Kidney tubule cell (primary cell): ENCODE results near the gene NINJ2.

ENCODE experiments used
- DNase-seq: peaks from one replicate; pipeline ENCODE4 v3.0.0-alpha.2; 2018; ENCODE audit warnings: low spot score

Gene NINJ2

GRCh38 chr12:569091-569676, 94.1 kb downstream of the NINJ2 start:
- no peak for DNase-seq

DNA sequence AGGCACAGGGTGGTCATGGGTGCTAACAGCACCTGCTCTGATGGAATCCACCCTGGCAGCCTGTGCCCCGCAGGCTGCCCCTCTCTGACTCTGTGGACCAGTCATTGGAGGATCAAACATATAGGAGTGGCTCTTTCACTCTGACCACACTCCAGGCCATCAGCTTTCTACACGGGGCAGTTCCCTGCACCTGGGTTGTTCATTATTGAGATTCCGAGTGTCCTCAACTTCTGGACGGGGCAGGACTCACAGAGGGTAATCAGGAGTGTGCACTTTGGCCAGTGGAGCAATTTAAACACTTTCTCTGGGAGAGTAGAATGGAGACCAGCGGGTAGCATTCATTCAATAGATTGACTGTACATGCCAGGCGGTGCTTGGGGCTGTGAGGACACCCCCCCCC, 94.8 kb downstream of the NINJ2 start:
- no peak for DNase-seq

DNA sequence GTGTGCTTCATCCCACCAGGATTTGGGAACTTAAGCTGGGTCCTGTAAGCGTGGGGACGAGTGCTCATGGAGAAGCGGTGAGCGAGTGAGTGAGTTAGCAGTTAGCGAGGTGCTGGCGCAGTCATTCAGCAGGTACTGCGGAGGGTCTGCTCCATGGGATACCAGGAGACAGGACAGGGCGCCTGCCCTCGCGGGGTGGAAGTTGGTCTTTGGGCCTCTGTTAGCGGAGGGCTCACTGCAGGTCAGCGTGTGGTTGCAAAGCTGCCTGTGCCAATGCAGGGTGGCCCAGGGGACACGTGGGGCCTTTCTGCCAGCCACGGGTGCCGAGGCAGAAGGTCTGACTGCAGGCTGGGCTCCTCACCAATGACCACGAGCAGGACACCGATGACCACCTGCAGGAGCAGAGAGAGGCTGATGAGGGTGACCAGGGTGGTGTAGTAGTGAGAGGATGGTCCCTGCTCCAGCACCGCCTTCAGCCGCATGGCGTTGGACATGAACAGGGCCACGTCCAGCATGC, 97.6 kb downstream of the NINJ2 start:
- DNase-seq = no peak

GRCh38 chr12:565161-565560, 98.1 kb downstream of the NINJ2 start:
- DNase-seq = no peak

DNA sequence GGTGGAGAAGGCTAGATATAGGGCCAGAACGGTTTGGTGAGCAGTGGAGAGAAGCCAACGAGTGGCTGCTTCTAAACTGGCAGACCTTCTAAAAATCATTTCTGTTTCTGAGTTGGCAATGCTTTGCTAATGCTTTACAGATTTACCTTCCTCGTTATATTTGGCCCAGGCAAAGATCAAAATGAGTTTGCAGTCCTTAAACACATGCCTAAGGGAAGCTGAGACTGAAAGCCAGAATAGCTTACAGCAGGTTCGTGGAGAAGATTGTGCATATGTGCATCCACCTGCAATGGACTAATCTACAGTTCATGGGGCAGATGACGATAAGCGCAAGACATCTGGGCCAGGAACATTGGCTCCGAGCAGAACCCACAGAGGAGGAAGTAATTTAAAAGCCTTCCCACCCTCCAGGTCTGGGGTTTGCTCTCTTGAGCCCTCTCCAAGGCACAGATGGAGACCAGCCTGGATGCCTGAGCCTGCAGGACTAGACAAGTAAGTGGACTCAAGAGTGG, 99.4 kb downstream of the NINJ2 start:
- no peak for DNase-seq

GRCh38 chr12:563250-563781, 99.9 kb downstream of the NINJ2 start:
- DNase-seq = no peak

DNA sequence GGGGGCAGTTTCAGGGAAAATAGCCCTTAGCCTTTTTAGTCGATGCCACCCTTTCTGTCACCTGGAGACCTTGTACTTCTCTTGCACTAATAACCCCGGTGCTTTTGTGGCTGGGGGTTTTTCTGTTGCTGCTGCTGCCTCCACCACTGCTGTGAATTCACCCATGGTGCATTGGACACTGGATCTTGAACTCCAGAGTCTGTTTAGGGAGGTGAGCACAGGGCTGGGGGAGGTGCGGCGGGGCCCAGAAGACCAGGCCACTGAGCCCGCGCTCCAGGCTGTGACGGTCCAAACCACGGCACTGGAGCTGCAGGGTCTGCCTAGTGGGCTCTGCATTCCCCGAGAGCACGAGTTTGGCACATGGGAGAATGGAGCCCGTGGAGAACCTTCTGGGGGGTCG, 100.6 kb downstream of the NINJ2 start:
- DNase-seq = no peak

DNA sequence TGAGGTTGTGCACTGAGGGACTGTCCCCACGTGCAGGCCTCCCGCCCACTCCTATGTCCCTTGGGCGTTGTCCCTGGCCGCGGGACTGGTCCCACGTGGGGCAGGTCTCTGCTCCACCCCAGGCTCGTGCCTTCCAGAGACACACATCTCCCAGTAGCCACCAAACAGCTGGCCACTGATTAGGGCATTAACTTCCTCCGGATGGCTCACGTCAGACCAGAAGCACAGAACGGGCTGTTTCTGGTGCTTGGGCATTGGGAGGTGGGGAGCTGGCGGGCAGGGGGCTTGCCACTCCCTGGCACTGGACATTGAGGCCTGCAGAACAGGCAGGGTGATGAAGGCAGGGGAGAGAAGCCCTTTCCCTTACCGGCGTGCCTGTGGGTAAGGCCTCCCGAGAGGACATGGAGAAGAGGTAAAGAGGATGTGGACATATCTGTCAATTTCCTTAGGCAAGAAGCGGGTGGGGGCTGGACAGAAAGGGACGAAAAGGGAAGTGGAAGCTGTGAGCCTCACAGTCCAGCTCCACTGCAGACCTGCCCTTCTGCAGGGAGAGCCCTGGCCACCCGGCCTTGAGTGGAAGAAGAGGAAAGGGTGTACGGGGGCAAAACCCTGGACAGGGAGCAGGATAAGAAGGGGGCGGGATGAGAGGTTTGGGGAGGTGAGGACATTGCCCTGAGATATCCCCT, 101.2 kb downstream of the NINJ2 start:
- DNase-seq = no peak

DNA sequence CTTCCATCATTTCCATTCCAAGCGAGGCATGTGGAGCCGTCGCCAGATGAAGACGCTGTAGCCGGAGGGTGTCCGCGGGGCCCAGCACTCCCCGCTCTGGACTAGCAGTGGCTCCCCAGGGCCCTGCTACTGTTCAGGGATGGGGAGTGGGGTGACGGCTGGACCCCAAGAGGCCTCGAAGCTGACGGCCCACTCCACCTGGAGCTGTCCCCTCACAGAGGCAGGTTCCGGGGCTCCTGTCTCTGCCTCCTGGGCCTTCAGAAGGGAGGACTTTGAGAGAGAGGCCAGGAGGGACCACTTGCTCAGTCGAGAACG, 101.9 kb downstream of the NINJ2 start:
- no peak for DNase-seq

- DNase-seq = no peak
Measured at GRCh38 chr12:560691-561390, 102.4 kb downstream of the NINJ2 start.

GRCh38 chr12:559906-560455, 103.3 kb downstream of the NINJ2 start:
- no peak for DNase-seq

- DNase-seq = no peak
Measured at GRCh38 chr12:559208-559905, 103.9 kb downstream of the NINJ2 start.

DNA sequence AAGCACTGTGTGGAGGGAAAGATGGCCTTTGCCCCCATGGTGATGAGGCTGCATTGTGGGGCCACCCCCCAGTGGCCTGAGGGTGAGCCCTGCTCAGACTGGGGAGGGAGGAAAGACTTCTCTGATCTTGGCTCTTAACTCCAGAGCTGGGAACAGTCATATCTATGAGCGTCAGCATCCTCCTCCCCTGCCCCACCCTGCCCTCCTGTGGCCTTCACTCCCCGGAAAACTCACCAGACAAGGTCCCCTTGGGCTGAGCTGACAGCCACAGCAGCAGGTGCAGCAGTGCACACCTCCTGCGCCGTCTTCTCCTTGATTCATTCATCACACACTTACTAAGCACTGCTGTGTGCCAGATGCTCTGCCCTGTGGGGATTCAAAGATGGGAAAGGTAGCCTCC, 104.7 kb downstream of the NINJ2 start:
- DNase-seq = no peak

DNA sequence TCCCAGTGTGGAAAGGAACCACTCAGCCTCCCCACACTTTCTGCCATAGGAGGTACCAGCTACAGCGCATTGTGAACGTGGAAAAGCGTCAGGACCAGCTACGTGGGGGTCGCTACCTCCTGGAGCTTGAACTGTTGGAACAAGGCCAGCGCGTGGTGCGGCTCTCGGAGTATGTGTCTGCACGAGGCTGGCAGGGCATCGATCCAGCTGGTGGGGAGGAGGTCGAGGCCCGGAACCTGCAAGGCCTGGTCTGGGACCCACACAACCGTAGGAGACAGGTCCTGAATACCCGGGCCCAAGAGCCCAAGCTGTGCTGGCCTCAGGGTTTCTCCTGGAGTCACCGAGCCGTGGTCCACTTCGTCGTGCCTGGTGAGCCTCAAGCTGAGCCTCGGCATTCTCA, 106.7 kb downstream of the NINJ2 start:
- DNase-seq = no peak

GRCh38 chr12:554001-554285, 109.3 kb downstream of the NINJ2 start:
- DNase-seq = no peak

GRCh38 chr12:553216-554000, 109.8 kb downstream of the NINJ2 start:
- DNase-seq = no peak

- no peak for DNase-seq
Measured at GRCh38 chr12:552466-552865, 110.8 kb downstream of the NINJ2 start.

- no peak for DNase-seq
Measured at GRCh38 chr12:550473-551260, 112.6 kb downstream of the NINJ2 start.

DNA sequence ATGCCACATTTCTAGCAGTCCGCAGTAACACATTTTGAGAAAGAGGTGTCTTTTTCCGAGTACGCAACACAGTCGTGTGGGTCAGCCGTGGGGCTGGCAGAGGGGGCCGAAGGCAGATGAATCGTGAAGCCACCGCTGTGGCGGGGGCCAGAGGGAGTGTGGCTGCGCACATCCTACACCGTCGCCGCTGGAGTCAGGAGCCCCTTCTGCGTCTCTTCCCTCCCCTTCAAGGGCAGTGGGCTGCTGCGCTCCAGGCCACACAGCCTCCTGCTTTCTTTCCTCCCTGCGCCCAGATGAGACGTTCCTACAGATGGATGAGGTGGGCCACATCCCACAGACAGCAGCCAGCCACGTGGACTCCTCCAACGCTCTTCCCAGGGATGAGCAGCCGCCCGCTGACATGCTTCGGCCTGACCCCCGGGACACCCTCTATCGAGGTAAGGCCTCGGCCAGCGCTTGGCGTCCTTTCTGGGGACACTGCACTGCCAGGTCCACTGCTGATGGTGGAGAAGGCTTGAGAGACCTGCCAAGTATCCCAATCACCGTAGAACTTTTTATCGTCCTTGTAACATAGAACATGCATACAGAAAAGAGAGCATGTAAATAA, 113.7 kb downstream of the NINJ2 start:
- DNase-seq = no peak

GRCh38 chr12:547883-548470, 115.3 kb downstream of the NINJ2 start:
- no peak for DNase-seq
